Astrocyte of the cerebellum (primary cell): ENCODE results near the gene CKMT1B.
A peak's percentile ranks its signal among the peaks of the same experiment; 100 is the strongest.
"Not testable (repeated sequence)": the region's sequence is repeated elsewhere in the genome, so short reads cannot be mapped to it uniquely, and the experiment has no call there.

Experiments
- DNase-seq: peaks from one replicate; pipeline ENCODE4 v3.0.0-alpha.2; 2011; ENCODE audit warnings: low read depth
- H3K4me3 ChIP-seq: 2 replicates; pipeline ENCODE4 v1.5.1; 2011; ENCODE audit warnings: mild to moderate bottlenecking, low read depth, low read length, moderate library complexity
- CTCF ChIP-seq: IDR thresholded peaks from 2 replicates; pipeline ENCODE4 v1.5.1; 2012; ENCODE audit warnings: low read length, low read depth, moderate library complexity, mild to moderate bottlenecking; ENCODE audit errors: missing control alignments
- in situ Hi-C: cut with HindIII; loops from 2 replicates; pipeline ENCODE4 v1.10.0; 2017; ENCODE audit warnings: low sequenced_read_pairs

The CKMT1B gene

GRCh38 chr15:43574607-43575006 lies 19.2 kb upstream of the CKMT1B start:
- DNase-seq, H3K4me3 ChIP-seq, in situ Hi-C loops: not testable (repeated sequence)

- in situ Hi-C loops, DNase-seq, H3K4me3 ChIP-seq: not testable (repeated sequence)
Observed at GRCh38 chr15:43589778-43590466, 3.9 kb upstream of the CKMT1B start, which contains the start of gene PPIP5K1. TSS of gene PPIP5K1 (minus strand) at chr15:43590208. CDS start at chr15:43584504, 5,704 bp downstream.

GRCh38 chr15:43592841-43593240 lies 986 bp upstream of the CKMT1B start:
- in situ Hi-C loops, H3K4me3 ChIP-seq, DNase-seq: not testable (repeated sequence)

- in situ Hi-C loops, H3K4me3 ChIP-seq, DNase-seq: not testable (repeated sequence)
Observed at GRCh38 chr15:43599131-43599530, 5.3 kb downstream of the CKMT1B start.

GRCh38 chr15:43600200-43600599 lies 6.4 kb downstream of the CKMT1B start:
- H3K4me3 ChIP-seq, DNase-seq, in situ Hi-C loops: not testable (repeated sequence)

GRCh38 chr15:43602233-43602632 lies 8.4 kb downstream of the CKMT1B start:
- not testable (repeated sequence) for DNase-seq

GRCh38 chr15:43617750-43618149 lies 23.9 kb downstream of the CKMT1B start:
- DNase-seq, in situ Hi-C loops: not testable (repeated sequence)

More at GRCh38 chr15:43602233-43602632, 8.4 kb downstream of the CKMT1B start:
- H3K4me3 ChIP-seq, in situ Hi-C loops: not testable (repeated sequence)

GRCh38 chr15:43618700-43619099 lies 24.9 kb downstream of the CKMT1B start, which contains the start of gene STRC:
TSS of gene STRC (minus strand) at chr15:43618800. CDS start at chr15:43618722, 78 bp downstream.
- in situ Hi-C loops, H3K4me3 ChIP-seq, DNase-seq: not testable (repeated sequence)

More at GRCh38 chr15:43617750-43618149, 23.9 kb downstream of the CKMT1B start:
- H3K4me3 ChIP-seq, result not testable (repeated sequence)

GRCh38 chr15:43622068-43622799 lies 28.4 kb downstream of the CKMT1B start:
- in situ Hi-C loops, H3K4me3 ChIP-seq: not testable (repeated sequence)
- DNase-seq, result peak; percentile 2

- no peak for DNase-seq
- in situ Hi-C loops, result no loop called here
Observed at GRCh38 chr15:43625106-43625505, 31.3 kb downstream of the CKMT1B start.

GRCh38 chr15:43626937-43627336 lies 33.1 kb downstream of the CKMT1B start:
- H3K4me3 ChIP-seq, in situ Hi-C loops, DNase-seq: not testable (repeated sequence)

More at GRCh38 chr15:43625106-43625505, 31.3 kb downstream of the CKMT1B start:
- H3K4me3 ChIP-seq, result no peak overlapping the region
- no peak for TF ChIP-seq CTCF

- in situ Hi-C loops, H3K4me3 ChIP-seq, DNase-seq: not testable (repeated sequence)
Observed at GRCh38 chr15:43638464-43639204, 44.8 kb downstream of the CKMT1B start.
